GM21529 (cell line): ENCODE measurements around the gene USP17L21.
"Not testable (repeated sequence)": the region's sequence is repeated elsewhere in the genome, so short reads cannot be mapped to it uniquely, and the experiment has no call there.

Experiments
- ATAC-seq: cut with Tn5 transposase; IDR thresholded peaks from one replicate; pipeline ENCODE4 v1.9.1; 2021; ENCODE audit not compliant: unreplicated experiment

USP17L21 gene

DNA sequence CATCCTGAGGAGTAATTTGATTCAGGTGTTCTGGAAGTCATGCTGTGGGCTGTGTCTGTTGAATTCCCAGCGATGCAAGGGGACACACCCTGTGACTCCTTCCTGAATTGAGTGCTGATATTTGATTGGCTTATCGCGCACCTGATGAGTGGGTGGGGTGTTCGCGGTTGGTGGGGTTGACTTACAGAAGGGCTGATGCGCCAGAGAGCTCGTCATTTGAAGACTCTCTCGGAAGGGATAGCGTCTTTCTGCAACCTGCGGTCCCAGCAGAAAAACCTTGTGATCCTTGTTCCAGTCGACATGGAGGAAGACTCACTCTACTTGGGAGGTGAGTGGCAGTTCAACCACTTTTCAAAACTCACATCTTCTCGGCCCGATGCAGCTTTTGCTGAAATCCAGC lies at the start of gene USP17L21:
USP17L21 (plus strand) TSS at position 301 of the 400 bp plus-strand sequence; CDS start at position 301, 0 bp downstream.
- ATAC-seq = not testable (repeated sequence)

DNA sequence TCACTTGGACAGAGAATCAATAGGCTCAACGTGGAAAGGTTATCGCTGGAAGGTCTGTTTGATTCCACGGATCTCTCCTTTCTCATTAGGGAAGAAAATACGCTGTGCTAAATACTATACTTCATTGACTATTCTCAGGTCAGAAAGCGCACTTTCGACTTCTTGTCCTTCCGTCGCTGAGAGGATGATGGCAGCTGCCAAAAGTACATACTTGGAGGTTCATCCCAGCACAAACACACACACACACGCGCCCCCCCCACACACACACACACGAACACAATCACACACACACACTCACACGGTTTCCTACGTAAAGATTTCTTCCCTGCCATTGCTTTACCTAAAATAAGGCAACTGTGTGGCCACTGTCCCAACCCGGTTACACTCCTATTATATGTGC lies 48.0 kb upstream of the USP17L21 start:
- not testable (repeated sequence) for ATAC-seq

GRCh38 chr4:9215105-9215504 lies 47.6 kb upstream of the USP17L21 start, which contains the start of gene USP17L11:
TSS of gene USP17L11 (plus strand) at chr4:9215405. CDS start at chr4:9215405, 0 bp downstream.
- not testable (repeated sequence) for ATAC-seq

- ATAC-seq = not testable (repeated sequence)
These were observed 42.8 kb upstream of the USP17L21 start, which contains the start of gene USP17L12 for GRCh38 chr4:9219852-9220251. TSS of gene USP17L12 (plus strand) at chr4:9220152. CDS start at chr4:9220152, 0 bp downstream.

DNA sequence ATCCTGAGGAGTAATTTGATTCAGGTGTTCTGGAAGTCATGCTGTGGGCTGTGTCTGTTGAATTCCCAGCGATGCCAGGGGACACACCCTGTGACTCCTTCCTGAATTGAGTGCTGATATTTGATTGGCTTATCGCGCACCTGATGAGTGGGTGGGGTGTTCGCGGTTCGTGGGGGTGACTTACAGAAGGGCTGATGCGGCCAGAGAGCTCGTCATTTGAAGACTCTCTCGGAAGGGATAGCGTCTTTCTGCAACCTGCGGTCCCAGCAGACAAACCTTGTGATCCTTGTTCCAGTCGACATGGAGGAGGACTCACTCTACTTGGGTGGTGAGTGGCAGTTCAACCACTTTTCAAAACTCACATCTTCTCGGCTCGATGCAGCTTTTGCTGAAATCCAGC lies 38.1 kb upstream of the USP17L21 start, which contains the start of gene USP17L13:
USP17L13 (plus strand) TSS at position 301 of the 400 bp plus-strand sequence; CDS start at position 301, 0 bp downstream.
- ATAC-seq = not testable (repeated sequence)

GRCh38 chr4:9230249-9230648 lies 32.4 kb upstream of the USP17L21 start:
- ATAC-seq = not testable (repeated sequence)

GRCh38 chr4:9234085-9234484 lies 28.6 kb upstream of the USP17L21 start, which contains the start of gene USP17L15:
TSS of gene USP17L15 (plus strand) at chr4:9234385. CDS start at chr4:9234385, 0 bp downstream.
- not testable (repeated sequence) for ATAC-seq

- not testable (repeated sequence) for ATAC-seq
These were observed 24.2 kb upstream of the USP17L21 start for GRCh38 chr4:9238461-9238860.

DNA sequence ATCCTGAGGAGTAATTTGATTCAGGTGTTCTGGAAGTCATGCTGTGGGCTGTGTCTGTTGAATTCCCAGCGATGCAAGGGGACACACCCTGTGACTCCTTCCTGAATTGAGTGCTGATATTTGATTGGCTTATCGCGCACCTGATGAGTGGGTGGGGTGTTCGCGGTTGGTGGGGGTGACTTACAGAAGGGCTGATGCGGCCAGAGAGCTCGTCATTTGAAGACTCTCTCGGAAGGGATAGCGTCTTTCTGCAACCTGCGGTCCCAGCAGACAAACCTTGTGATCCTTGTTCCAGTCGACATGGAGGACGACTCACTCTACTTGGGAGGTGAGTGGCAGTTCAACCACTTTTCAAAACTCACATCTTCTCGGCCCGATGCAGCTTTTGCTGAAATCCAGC lies 19.1 kb upstream of the USP17L21 start, which contains the start of gene USP17L17:
USP17L17 (plus strand) TSS at position 301 of the 400 bp plus-strand sequence; CDS start at position 301, 0 bp downstream.
- ATAC-seq = not testable (repeated sequence)

DNA sequence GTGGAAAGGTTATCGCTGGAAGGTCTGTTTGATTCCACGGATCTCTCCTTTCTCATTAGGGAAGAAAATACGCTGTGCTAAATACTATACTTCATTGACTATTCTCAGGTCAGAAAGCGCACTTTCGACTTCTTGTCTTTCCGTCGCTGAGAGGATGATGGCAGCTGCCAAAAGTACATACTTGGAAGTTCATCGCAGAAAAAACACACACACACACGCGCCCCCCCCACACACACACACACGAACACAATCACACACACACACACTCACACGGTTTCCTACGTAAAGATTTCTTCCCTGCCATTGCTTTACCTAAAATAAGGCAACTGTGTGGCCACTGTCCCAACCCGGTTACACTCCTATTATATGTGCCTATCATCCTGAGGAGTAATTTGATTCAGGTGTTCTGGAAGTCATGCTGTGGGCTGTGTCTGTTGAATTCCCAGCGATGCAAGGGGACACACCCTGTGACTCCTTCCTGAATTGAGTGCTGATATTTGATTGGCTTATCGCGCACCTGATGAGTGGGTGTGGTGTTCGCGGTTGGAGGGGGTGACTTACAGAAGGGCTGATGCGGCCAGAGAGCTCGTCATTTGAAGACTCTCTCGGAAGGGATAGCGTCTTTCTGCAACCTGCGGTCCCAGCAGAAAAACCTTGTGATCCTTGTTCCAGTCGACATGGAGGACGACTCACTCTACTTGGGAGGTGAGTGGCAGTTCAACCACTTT lies 14.6 kb upstream of the USP17L21 start, which contains the start of gene USP17L18:
USP17L18 (plus strand) TSS at position 678 of the 728 bp plus-strand sequence; CDS start at position 678, 0 bp downstream.
- not testable (repeated sequence) for ATAC-seq

GRCh38 chr4:9253078-9253477 lies 9.6 kb upstream of the USP17L21 start, which contains the start of gene USP17L19:
TSS of gene USP17L19 (plus strand) at chr4:9253378. CDS start at chr4:9253378, 0 bp downstream.
- not testable (repeated sequence) for ATAC-seq

GRCh38 chr4:9257824-9258223 lies 4.8 kb upstream of the USP17L21 start, which contains the start of gene USP17L20:
TSS of gene USP17L20 (plus strand) at chr4:9258124. CDS start at chr4:9258124, 0 bp downstream.
- not testable (repeated sequence) for ATAC-seq

DNA sequence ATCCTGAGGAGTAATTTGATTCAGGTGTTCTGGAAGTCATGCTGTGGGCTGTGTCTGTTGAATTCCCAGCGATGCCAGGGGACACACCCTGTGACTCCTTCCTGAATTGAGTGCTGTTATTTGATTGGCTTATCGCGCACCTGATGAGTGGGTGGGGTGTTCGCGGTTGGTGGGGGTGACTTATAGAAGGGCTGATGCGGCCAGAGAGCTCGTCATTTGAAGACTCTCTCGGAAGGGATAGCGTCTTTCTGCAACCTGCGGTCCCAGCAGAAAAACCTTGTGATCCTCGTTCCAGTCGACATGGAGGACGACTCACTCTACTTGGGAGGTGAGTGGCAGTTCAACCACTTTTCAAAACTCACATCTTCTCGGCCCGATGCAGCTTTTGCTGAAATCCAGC lies 4.6 kb downstream of the USP17L21 start, which contains the start of gene USP17L22:
USP17L22 (plus strand) TSS at position 301 of the 400 bp plus-strand sequence; CDS start at position 301, 0 bp downstream.
- not testable (repeated sequence) for ATAC-seq

DNA sequence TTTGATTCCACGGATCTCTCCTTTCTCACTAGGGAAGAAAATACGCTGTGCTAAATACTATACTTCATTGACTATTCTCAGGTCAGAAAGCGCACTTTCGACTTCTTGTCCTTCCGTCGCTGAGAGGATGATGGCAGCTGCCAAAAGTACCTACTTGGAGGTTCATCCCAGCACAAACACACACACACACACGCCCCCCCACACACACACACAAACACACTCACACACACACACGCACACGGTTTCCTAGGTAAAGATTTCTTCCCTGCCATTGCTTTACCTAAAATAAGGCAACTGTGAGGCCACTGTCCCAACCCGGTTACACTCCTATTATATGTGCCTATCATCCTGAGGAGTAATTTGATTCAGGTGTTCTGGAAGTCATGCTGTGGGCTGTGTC lies 9.0 kb downstream of the USP17L21 start:
- ATAC-seq = not testable (repeated sequence)
